Measurements from ENCODE around the gene SEMA5B.

Gene SEMA5B, protein sequence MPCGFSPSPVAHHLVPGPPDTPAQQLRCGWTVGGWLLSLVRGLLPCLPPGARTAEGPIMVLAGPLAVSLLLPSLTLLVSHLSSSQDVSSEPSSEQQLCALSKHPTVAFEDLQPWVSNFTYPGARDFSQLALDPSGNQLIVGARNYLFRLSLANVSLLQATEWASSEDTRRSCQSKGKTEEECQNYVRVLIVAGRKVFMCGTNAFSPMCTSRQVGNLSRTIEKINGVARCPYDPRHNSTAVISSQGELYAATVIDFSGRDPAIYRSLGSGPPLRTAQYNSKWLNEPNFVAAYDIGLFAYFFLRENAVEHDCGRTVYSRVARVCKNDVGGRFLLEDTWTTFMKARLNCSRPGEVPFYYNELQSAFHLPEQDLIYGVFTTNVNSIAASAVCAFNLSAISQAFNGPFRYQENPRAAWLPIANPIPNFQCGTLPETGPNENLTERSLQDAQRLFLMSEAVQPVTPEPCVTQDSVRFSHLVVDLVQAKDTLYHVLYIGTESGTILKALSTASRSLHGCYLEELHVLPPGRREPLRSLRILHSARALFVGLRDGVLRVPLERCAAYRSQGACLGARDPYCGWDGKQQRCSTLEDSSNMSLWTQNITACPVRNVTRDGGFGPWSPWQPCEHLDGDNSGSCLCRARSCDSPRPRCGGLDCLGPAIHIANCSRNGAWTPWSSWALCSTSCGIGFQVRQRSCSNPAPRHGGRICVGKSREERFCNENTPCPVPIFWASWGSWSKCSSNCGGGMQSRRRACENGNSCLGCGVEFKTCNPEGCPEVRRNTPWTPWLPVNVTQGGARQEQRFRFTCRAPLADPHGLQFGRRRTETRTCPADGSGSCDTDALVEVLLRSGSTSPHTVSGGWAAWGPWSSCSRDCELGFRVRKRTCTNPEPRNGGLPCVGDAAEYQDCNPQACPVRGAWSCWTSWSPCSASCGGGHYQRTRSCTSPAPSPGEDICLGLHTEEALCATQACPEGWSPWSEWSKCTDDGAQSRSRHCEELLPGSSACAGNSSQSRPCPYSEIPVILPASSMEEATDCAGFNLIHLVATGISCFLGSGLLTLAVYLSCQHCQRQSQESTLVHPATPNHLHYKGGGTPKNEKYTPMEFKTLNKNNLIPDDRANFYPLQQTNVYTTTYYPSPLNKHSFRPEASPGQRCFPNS

GRCh38 chr3:123027292-123028232 lies at the start of gene SEMA5B:
TSS of gene SEMA5B (minus strand) at chr3:123027763. CDS start at chr3:122961263, 66,500 bp downstream.
- DNase-seq (ENCODE audit: low read depth) = no peak

DNA sequence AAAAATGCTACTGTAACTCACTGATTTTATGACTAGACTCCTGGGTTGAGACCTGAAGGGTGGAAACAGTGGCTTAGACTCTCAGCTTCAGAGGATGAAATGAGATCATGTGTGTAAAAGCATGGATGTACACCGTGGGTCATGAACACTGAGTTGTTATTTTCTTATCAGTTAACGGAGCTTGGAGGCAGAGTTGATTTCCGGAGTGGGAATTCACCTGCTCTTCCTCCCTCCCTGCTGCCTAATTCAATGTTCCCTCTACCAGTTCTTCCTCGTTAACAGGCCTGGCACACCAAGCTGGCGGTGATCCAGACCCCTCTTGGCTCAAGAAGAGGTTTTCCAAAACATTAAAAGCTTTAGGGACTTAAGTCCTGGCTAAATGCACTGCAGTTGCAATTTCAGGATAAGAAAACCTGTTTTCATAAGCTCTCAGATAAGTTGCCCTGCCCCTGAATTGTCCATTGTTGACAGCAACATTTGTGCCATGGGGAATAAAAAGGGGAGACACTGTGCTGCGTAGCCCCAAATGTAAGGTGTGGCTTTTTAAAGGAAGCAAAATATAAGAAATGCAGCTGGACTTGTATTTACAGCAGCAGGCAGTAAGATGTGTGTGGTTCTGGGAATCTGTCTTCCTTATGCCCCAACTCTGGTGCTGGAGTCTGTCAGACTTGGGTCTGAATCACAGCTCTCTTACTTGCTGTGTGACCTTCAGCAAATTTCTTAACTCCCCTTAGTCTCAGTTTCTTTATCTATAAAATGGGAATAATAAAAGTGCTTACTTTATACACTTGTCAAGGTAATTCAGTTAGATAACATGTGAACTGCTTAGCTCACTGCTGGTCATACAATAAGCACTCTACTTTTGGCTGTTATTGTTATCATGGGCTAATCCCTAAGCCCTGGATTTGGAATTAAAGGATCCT lies 49.2 kb upstream of the SEMA5B start:
- peak; percentile 30 for DNase-seq (ENCODE audit: low read depth)

- DNase-seq (ENCODE audit: low read depth) = no peak
These were observed 48.5 kb upstream of the SEMA5B start for GRCh38 chr3:123076112-123076495.

DNA sequence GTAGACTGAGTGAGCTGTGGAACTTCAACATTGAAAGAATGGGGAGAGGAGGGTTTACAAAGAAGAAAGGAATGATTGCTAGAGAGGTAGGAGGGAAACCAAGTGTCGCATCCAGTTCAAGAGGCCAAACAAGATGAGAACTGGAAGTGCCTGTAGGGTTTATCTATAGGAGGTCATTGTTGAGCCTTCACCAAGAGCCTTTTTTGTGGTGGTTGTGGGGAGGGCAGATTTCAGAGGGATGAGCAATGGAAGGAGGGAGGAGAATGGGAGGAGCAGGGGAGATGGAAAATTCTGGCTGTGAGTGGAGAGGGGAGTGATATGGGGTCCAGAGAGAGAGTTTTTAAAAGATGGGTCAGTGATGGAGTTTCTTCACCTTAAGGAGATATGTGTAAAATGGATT lies 47.8 kb upstream of the SEMA5B start:
- no peak for DNase-seq (ENCODE audit: low read depth)

DNA sequence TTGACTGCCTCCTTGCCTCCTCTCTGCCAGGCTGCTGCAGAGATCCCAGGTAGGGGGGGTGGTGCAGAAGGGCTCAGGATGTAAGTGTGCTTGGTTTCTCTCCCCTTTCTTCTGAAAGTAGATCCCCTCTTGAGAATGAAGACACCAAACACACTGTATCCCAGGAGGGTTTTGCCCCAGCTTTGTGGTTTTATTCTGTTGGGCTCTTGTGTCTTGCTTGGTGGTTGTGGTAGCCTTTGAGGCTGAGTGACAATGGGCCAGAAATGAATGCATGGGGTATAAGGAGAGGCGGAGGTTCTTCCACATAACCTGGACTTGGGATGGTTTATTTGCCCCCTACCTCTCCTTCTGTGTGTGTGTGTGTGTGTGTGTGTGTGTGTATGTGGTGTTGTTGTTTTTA lies 45.0 kb upstream of the SEMA5B start:
- DNase-seq (ENCODE audit: low read depth) = no peak

DNA sequence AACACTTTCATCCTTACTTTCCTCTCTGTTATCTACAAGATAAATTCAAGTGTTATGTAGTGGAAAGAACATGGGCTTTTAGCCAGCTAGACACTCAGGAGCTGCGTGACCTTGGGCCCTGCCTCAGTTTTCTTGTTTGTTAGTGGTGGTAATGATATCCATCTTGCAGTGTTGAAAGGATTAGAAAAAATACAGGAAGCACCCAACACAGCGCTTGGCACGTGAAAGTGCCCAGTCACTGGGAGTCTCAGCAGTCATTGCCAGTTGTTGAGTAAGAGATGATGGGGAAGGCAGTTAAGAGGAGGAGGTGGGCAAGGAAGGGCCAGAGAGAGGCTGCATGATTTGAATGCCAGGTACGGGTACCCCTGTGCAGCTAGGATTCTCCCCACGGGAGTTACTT lies 44.6 kb upstream of the SEMA5B start:
- no peak for DNase-seq (ENCODE audit: low read depth)

DNA sequence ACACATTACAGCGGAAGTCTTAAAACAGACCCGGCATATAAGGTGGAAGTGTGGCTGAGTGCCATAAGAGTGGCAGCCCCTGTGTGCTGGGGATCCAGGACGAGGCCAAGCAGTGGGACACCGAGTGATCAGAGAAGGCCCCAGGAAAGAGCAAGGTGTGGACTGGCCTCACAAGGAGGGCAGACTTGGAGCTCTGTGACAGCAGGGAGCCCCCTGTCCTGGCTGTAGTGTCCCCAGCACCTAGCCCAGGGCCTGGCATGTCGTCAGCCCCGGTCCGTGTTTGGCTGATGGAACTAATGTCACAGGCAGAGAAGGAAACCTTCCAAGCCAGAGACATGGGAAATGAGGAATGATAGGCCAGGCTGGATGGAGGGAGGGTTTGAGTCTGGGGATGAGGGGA lies 44.0 kb upstream of the SEMA5B start:
- DNase-seq (ENCODE audit: low read depth) = no peak

GRCh38 chr3:123071146-123071545 lies 43.6 kb upstream of the SEMA5B start:
- no peak for DNase-seq (ENCODE audit: low read depth)

- no peak for DNase-seq (ENCODE audit: low read depth)
These were observed 42.9 kb upstream of the SEMA5B start for GRCh38 chr3:123070510-123070909.

- no peak for DNase-seq (ENCODE audit: low read depth)
These were observed 41.2 kb upstream of the SEMA5B start for GRCh38 chr3:123068601-123069381.

GRCh38 chr3:123067689-123068600 lies 40.4 kb upstream of the SEMA5B start:
- peak; percentile 17 for DNase-seq (ENCODE audit: low read depth)

GRCh38 chr3:123066896-123067688 lies 39.5 kb upstream of the SEMA5B start, which contains the start of gene PDIA5:
TSS of gene PDIA5 (plus strand) at chr3:123067025. CDS start at chr3:123067165, 140 bp downstream.
- peak; percentile 89 for DNase-seq (ENCODE audit: low read depth)

GRCh38 chr3:123066599-123066895 lies 39.0 kb upstream of the SEMA5B start:
- no peak for DNase-seq (ENCODE audit: low read depth)

GRCh38 chr3:123064914-123065313 lies 37.4 kb upstream of the SEMA5B start:
- no peak for DNase-seq (ENCODE audit: low read depth)

- DNase-seq (ENCODE audit: low read depth) = no peak
These were observed 36.9 kb upstream of the SEMA5B start for GRCh38 chr3:123064506-123064905.

GRCh38 chr3:123063034-123063433 lies 35.5 kb upstream of the SEMA5B start:
- no peak for DNase-seq (ENCODE audit: low read depth)

GRCh38 chr3:123061856-123062255 lies 34.3 kb upstream of the SEMA5B start:
- no peak for DNase-seq (ENCODE audit: low read depth)

DNA sequence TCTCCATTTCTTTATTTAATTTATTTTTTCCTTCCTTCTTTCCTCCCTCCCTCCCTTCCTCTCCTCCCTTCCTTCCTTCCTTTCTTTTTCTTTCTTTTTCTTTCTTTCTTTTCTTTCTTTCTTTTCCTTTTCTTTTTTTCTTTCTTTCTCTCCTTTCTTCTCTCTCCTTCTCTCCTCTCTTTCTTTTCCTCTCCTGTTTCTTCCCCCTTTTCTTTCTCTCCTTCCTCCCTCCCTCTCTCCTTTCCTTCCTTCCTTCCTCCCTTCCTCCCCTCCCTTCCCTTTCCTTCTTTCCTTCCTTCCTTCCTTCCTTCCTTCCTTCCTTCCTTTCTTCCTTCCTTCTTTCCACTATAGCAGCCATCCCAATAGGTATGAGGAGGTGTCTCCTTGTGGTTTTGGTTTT lies 32.5 kb upstream of the SEMA5B start:
- no peak for DNase-seq (ENCODE audit: low read depth)
